ENCODE results near the gene MAP3K9.

MAP3K9 gene

DNA sequence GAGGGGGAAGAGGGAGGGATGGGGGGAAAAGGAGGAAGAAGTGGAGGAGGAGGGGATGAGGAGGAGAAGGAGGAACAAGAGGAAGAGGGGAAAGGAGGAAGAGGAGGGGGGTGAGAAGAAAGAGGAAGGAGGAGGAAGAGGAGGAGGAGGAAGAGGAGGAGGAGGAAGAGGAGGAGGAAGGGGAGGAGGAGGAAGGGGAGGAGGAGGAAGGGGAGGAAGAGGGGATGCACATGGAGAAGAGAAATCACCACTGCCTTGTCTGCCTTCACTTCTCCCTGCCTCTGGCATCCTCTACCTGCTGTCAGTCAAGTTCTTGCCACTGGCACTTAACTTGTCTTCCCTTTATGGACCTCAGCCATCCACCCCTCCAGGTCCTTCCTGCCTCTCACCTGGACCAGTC, 107.7 kb downstream of the MAP3K9 start:
- H3K4me3 ChIP-seq (ENCODE audit: low read depth, low read length): no peak overlapping the region
- in situ Hi-C loops (cut with HindIII; ENCODE audit: low sequenced_read_pairs): no loop called here
- no peak for DNase-seq (ENCODE audit: low read depth, low spot score)
- TF ChIP-seq, protein P1, sequence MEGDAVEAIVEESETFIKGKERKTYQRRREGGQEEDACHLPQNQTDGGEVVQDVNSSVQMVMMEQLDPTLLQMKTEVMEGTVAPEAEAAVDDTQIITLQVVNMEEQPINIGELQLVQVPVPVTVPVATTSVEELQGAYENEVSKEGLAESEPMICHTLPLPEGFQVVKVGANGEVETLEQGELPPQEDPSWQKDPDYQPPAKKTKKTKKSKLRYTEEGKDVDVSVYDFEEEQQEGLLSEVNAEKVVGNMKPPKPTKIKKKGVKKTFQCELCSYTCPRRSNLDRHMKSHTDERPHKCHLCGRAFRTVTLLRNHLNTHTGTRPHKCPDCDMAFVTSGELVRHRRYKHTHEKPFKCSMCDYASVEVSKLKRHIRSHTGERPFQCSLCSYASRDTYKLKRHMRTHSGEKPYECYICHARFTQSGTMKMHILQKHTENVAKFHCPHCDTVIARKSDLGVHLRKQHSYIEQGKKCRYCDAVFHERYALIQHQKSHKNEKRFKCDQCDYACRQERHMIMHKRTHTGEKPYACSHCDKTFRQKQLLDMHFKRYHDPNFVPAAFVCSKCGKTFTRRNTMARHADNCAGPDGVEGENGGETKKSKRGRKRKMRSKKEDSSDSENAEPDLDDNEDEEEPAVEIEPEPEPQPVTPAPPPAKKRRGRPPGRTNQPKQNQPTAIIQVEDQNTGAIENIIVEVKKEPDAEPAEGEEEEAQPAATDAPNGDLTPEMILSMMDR (IDR thresholded peaks at IDR 0.05; ENCODE audit: low read depth, low read length): no peak

DNA sequence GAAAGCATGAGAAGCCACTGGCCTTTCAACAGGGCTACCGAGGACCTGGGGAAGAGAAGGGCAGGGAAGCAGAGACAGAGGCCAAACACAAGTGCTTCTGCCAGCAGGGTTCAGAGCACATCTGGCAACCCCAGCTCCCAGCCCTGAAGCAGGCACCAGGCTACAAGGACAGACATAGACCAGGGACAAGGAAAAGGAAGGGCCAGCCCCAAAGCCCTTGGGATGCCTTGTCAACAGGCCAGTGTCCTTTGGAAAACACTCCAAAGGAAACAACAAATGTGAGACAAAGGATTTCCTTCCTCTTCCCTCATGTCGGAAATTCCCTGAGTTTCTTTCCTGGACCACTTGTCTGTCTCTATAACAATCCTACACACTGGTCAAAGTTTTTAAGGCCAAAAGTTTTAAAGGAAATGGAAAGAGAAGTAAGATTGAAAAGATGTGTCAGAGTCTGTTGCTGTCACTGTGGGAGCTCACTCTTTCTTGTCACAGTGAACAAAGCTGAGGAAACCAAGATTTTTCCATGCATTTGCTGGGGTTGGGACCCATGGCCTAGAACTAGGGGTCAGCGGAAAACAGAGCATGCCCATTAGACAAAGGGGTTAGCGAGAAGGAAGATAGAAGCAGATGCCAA, 108.2 kb downstream of the MAP3K9 start:
- DNase-seq (ENCODE audit: low read depth, low spot score): no peak
- TF ChIP-seq, protein P1 (IDR thresholded peaks at IDR 0.05; ENCODE audit: low read depth, low read length): no peak
- in situ Hi-C loops (cut with HindIII; ENCODE audit: low sequenced_read_pairs): no loop called here
- H3K4me3 ChIP-seq (ENCODE audit: low read depth, low read length): no peak overlapping the region

DNA sequence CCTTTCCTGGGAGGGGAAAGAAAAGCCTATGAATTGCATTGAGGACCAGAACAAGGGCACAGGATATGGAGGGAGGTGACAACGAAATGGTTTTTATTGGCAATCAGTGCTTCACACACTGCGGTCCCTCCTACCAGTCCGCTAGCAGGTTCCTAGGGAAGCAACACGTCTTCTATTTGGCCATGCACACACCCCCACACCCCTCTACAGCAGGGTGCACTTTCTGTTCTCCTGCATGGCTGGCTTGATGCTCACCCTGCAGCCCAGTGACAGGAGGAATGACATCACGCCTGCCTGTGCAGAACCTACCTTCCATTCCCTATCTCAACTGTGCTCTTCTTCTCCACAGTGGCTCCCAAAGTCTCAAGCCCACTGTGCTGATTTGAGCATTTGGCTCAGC, 109.7 kb downstream of the MAP3K9 start:
- H3K4me3 ChIP-seq (ENCODE audit: low read depth, low read length): no peak overlapping the region
- no peak for DNase-seq (ENCODE audit: low read depth, low spot score)
- in situ Hi-C loops (cut with HindIII; ENCODE audit: low sequenced_read_pairs): no loop called here
- TF ChIP-seq, protein P1 (IDR thresholded peaks at IDR 0.05; ENCODE audit: low read depth, low read length): no peak

DNA sequence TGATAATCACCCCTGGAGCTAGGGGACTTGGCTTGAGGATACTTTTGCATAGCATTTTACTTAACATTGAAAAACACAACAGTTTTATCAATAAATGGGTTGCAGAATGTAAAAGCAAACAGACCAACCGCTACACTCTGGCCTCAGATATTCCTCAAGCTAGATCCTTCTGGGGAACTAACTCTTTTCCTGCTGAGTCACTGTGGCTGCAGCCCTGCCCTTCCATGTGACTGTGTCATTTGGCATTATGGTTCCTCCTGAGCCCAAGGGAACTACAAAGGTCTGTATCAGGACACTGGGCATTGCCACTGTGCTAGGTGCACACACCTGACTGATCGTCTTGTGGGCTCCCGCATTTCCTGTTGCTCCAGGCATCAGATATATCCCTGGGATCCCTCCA, 111.0 kb downstream of the MAP3K9 start:
- peak; percentile 32 for DNase-seq (ENCODE audit: low read depth, low spot score)
- TF ChIP-seq, protein P1 (IDR thresholded peaks at IDR 0.05; ENCODE audit: low read depth, low read length): no peak
- in situ Hi-C loops (cut with HindIII; ENCODE audit: low sequenced_read_pairs): no loop called here
- no peak overlapping the region for H3K4me3 ChIP-seq (ENCODE audit: low read depth, low read length)

DNA sequence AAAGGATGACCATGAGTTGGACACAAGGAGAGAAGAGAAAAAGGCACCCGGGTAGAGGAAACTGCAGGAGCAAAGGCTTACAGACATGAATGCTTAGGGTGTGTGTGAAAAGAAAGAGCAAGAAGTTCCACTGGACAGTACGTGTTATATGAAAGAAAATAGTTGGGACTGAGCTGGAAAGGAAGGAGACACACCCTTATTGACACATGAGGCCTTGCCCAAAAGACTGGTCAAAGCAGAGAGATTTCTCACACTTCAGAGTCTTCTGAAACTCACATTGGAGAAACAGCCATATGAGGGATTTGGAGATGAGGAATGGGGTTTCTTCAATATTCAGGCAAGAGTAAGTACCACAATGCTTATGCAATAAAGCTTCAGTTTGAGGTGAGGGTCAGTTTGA, 111.6 kb downstream of the MAP3K9 start:
- in situ Hi-C loops (cut with HindIII; ENCODE audit: low sequenced_read_pairs): no loop called here
- TF ChIP-seq, protein P1 (IDR thresholded peaks at IDR 0.05; ENCODE audit: low read depth, low read length): no peak
- no peak overlapping the region for H3K4me3 ChIP-seq (ENCODE audit: low read depth, low read length)
- no peak for DNase-seq (ENCODE audit: low read depth, low spot score)

DNA sequence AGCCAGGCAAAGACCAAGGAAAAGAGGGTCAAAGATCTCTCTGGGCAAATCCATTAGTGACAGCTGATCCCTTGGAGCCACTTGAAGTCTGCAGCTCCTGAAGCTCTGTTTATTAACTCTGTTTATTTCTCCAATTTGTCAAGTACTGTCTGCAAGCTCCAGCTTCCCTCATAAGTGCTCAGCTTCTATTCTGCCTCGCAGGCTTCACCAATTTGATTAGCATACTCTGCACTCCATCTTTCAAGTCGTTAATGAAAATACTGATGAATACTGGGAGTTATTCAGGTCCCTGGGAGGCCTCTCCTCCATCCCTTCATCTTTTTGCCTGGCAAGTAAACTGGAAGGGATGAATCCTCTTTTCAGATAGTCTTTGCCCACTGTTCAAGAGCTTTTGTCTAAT, 113.3 kb downstream of the MAP3K9 start:
- H3K4me3 ChIP-seq (ENCODE audit: low read depth, low read length): no peak overlapping the region
- in situ Hi-C loops (cut with HindIII; ENCODE audit: low sequenced_read_pairs): no loop called here
- no peak for DNase-seq (ENCODE audit: low read depth, low spot score)
- TF ChIP-seq, protein P1 (IDR thresholded peaks at IDR 0.05; ENCODE audit: low read depth, low read length): no peak

Data from astrocyte of the spinal cord (primary cell).